ENCODE data around the gene IMMP2L. TPM values are rescaled to one million over a fixed set of nuclear protein-coding genes. Genes with fewer than 3 reads are reported as not detected.

The IMMP2L gene
- total RNA-seq, 6 experiments from 2014 or later, result 14.2 to 25.3 (median 19.7) TPM

GRCh38 chr7:111517549-111517951 lies 44.7 kb downstream of the IMMP2L start:
- peak; percentile 88 to 99 (median 96) for ATAC-seq
- WGBS (ENCODE audit: insufficient coverage, low coverage, low lambda C conversion rate, missing lambda C conversion rate), result 38% methylated on average over 4 of the region's 4 CpGs

DNA sequence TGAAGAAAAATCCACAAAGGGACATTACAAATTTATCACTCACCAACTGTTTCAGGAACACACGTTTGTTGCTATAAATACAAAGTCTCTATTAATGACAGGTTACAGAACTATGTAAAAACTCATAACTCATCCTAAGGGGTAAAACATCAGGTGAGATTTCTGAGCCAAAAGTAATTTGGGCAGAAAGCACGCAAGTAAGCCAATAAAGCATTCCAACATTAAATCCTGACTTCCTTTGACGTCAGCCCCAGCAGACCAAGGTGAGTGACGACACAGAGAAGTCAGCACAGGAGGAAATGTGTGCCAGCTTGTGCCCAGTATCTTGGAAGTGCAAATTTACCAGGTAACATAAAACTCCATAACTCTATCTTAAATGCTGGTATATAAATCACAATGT lies 45.7 kb downstream of the IMMP2L start:
- WGBS (ENCODE audit: insufficient coverage, low coverage, low lambda C conversion rate, missing lambda C conversion rate), result 44% methylated on average over 4 of the region's 4 CpGs
- TF ChIP-seq CTCF (IDR thresholded peaks at IDR 0.05), result no peak
- TF ChIP-seq POLR2A (IDR thresholded peaks at IDR 0.05), result no peak
- Histone ChIP-seq H3K27ac (no peak overlapping the region), H3K36me3 (no peaks in the 10 kb centered on the region), H3K4me3 (no peak overlapping the region), H3K27me3 (no peaks in the 10 kb centered on the region), H3K9me3 (peaks cover 0 to 2% (median 0%) of the 10 kb centered on the region in 4 donors), H3K4me1 (peaks cover 0 to 11% (median 0%) of the 10 kb centered on the region in 4 donors)
- intact Hi-C loops (cut with DNase I), result no loop called here
- ATAC-seq, result peak in 1 of 4 donors; percentile 16
- no peak for DNase-seq

More at GRCh38 chr7:111517549-111517951, 44.7 kb downstream of the IMMP2L start:
- DNase-seq, result no peak
- Histone ChIP-seq H3K9me3 (peaks cover 0 to 2% (median 0%) of the 10 kb centered on the region in 4 donors), H3K27me3 (no peaks in the 10 kb centered on the region), H3K4me1 (peaks cover 0 to 11% (median 0%) of the 10 kb centered on the region in 4 donors), H3K36me3 (no peaks in the 10 kb centered on the region), H3K4me3 (peak overlapping the region in 2 of 3 donors; percentile 32 to 38), H3K27ac (peak overlapping the region; percentile 52 to 70 (median 61))
- no peak for TF ChIP-seq CTCF (IDR thresholded peaks at IDR 0.05)
- TF ChIP-seq POLR2A (IDR thresholded peaks at IDR 0.05), result no peak
- intact Hi-C loops (cut with DNase I), result no loop called here

GRCh38 chr7:111513566-111513965 lies 48.7 kb downstream of the IMMP2L start:
- DNase-seq, result no peak
- H3K4me3 ChIP-seq, result no peak overlapping the region
- no peak for TF ChIP-seq POLR2A (IDR thresholded peaks at IDR 0.05)
- TF ChIP-seq CTCF (IDR thresholded peaks at IDR 0.05), result no peak
- H3K27me3 ChIP-seq, result no peaks in the 10 kb centered on the region
- intact Hi-C loops (cut with DNase I), result no loop called here
- no peak overlapping the region for H3K27ac ChIP-seq
- 100% methylated on average over 1 of the region's 1 CpG for WGBS (ENCODE audit: insufficient coverage, low coverage, low lambda C conversion rate, missing lambda C conversion rate)
- peaks cover 0 to 11% (median 0%) of the 10 kb centered on the region in 4 donors for H3K4me1 ChIP-seq
- no peaks in the 10 kb centered on the region for H3K36me3 ChIP-seq
- no peaks in the 10 kb centered on the region for H3K9me3 ChIP-seq
- ATAC-seq, result no peak

- Histone ChIP-seq H3K9me3 (no peaks in the 10 kb centered on the region), H3K4me1 (no peaks in the 10 kb centered on the region), H3K4me3 (no peak overlapping the region), H3K27me3 (no peaks in the 10 kb centered on the region), H3K36me3 (no peaks in the 10 kb centered on the region), H3K27ac (no peak overlapping the region)
- DNase-seq, result no peak
- intact Hi-C loops (cut with DNase I), result no loop called here
- TF ChIP-seq POLR2A (IDR thresholded peaks at IDR 0.05) (no peak), CTCF (IDR thresholded peaks at IDR 0.05) (no peak)
- ATAC-seq, result no peak
- 83% methylated on average over 4 of the region's 4 CpGs for WGBS (ENCODE audit: insufficient coverage, low coverage, low lambda C conversion rate, missing lambda C conversion rate)
Observed at GRCh38 chr7:111511845-111512244, 50.4 kb downstream of the IMMP2L start.

Measured in right lobe of liver (tissue), 6 donors.